Neural progenitor cell (in vitro differentiated cells): ENCODE measurements around the gene SP6.

Experiments
- EZH2 ChIP-seq: fragments of 200-600 bp; sonication (generic); IDR thresholded peaks from 2 replicates; pipeline ENCODE4 v1.6.1; 2017; ENCODE audit warnings: antibody characterized with exemption, mild to moderate bottlenecking, moderate library complexity
- EZH2phosphoT487 ChIP-seq: fragments of 200-600 bp; sonication (generic); IDR thresholded peaks from 2 replicates; pipeline ENCODE4 v1.6.1; 2017; ENCODE audit warnings: antibody characterized with exemption
- TF ChIP-seq, protein P1 (sequence below): fragments of 200-600 bp; sonication (generic); IDR thresholded peaks from 2 replicates; pipeline ENCODE4 v1.5.1; 2017; ENCODE audit warnings: antibody characterized with exemption, mild to moderate bottlenecking

DNA sequence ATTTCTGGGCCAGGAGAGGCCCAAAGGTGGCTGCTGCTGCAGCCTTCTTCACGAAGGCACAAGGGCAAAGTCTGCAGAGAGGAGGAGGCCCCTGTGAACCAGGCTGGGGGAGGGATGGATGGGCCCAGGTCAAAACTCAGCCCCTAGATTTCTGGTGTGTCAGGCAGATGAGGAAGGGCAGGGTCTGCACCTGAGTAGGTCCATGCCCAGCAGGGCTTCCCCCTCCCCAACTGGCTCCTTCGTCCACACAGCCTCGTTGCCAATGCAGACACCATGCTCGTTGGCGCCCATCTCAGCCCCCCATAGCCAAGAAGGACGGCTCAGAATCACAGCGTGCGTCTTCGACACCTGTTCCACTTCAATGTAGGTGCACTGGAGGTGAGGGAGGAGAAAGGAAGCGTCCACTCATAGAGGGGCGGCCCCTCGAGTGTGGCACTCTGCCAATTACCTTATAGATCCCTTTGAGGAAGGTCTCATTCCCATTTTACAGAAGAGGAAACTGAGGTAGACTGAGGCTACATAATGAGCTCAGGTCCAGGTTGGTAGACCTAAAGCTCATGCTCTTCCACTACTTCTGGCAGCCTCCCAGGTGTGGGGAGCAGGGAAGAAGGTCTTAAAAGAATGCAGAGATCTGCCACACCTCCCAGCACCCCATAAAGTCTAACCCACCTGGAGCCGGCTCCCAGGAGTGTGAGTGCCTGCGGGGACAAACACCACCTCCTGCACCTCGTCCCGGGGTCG lies 10.8 kb downstream of the SP6 start:
- no peak for TF ChIP-seq EZH2
- TF ChIP-seq, protein P1, sequence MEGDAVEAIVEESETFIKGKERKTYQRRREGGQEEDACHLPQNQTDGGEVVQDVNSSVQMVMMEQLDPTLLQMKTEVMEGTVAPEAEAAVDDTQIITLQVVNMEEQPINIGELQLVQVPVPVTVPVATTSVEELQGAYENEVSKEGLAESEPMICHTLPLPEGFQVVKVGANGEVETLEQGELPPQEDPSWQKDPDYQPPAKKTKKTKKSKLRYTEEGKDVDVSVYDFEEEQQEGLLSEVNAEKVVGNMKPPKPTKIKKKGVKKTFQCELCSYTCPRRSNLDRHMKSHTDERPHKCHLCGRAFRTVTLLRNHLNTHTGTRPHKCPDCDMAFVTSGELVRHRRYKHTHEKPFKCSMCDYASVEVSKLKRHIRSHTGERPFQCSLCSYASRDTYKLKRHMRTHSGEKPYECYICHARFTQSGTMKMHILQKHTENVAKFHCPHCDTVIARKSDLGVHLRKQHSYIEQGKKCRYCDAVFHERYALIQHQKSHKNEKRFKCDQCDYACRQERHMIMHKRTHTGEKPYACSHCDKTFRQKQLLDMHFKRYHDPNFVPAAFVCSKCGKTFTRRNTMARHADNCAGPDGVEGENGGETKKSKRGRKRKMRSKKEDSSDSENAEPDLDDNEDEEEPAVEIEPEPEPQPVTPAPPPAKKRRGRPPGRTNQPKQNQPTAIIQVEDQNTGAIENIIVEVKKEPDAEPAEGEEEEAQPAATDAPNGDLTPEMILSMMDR = no peak
- no peak for TF ChIP-seq EZH2phosphoT487
